ENCODE measurements around the gene AK6.
"Not testable (repeated sequence)": the region's sequence is repeated elsewhere in the genome, so short reads cannot be mapped to it uniquely, and the experiment has no call there.

Gene AK6

GRCh38 chr5:69343083-69343482 lies 26.2 kb downstream of the AK6 start:
- H3K4me3 ChIP-seq (ENCODE audit: low read depth, low read length), result no peak overlapping the region
- DNase-seq (ENCODE audit: low read depth), result no peak

- no peak overlapping the region for H3K4me3 ChIP-seq (ENCODE audit: low read depth, low read length)
- DNase-seq (ENCODE audit: low read depth), result no peak
Observed at GRCh38 chr5:69341520-69342161, 27.7 kb downstream of the AK6 start.

- H3K4me3 ChIP-seq (ENCODE audit: low read depth, low read length), result no peak overlapping the region
- no peak for DNase-seq (ENCODE audit: low read depth)
Observed at GRCh38 chr5:69335341-69335935, 33.9 kb downstream of the AK6 start.

GRCh38 chr5:69334793-69335268 lies 34.5 kb downstream of the AK6 start:
- DNase-seq (ENCODE audit: low read depth), result peak; percentile 19
- H3K4me3 ChIP-seq (ENCODE audit: low read depth, low read length), result no peak overlapping the region

GRCh38 chr5:69333668-69334315 lies 35.5 kb downstream of the AK6 start:
- DNase-seq (ENCODE audit: low read depth); H3K4me3 ChIP-seq (ENCODE audit: low read depth, low read length): not testable (repeated sequence)

GRCh38 chr5:69331528-69332445 lies 37.5 kb downstream of the AK6 start:
- peak overlapping the region; percentile 64 for H3K4me3 ChIP-seq (ENCODE audit: low read depth, low read length)
- DNase-seq (ENCODE audit: low read depth), result no peak

GRCh38 chr5:69329905-69330489 lies 39.3 kb downstream of the AK6 start:
- DNase-seq (ENCODE audit: low read depth), result no peak
- no peak overlapping the region for H3K4me3 ChIP-seq (ENCODE audit: low read depth, low read length)

- no peak for DNase-seq (ENCODE audit: low read depth)
- no peak overlapping the region for H3K4me3 ChIP-seq (ENCODE audit: low read depth, low read length)
Observed at GRCh38 chr5:69326365-69326764, 43.0 kb downstream of the AK6 start.

- DNase-seq (ENCODE audit: low read depth), result no peak
- H3K4me3 ChIP-seq (ENCODE audit: low read depth, low read length), result no peak overlapping the region
Observed at GRCh38 chr5:69317391-69317790, 51.9 kb downstream of the AK6 start.

GRCh38 chr5:69315972-69316371 lies 53.3 kb downstream of the AK6 start:
- no peak for DNase-seq (ENCODE audit: low read depth)
- no peak overlapping the region for H3K4me3 ChIP-seq (ENCODE audit: low read depth, low read length)

GRCh38 chr5:69313428-69313827 lies 55.9 kb downstream of the AK6 start:
- H3K4me3 ChIP-seq (ENCODE audit: low read depth, low read length), result no peak overlapping the region
- no peak for DNase-seq (ENCODE audit: low read depth)

GRCh38 chr5:69312459-69313160 lies 56.7 kb downstream of the AK6 start:
- H3K4me3 ChIP-seq (ENCODE audit: low read depth, low read length), result no peak overlapping the region
- no peak for DNase-seq (ENCODE audit: low read depth)

- no peak for DNase-seq (ENCODE audit: low read depth)
- no peak overlapping the region for H3K4me3 ChIP-seq (ENCODE audit: low read depth, low read length)
Observed at GRCh38 chr5:69309380-69309779, 59.9 kb downstream of the AK6 start.

- no peak overlapping the region for H3K4me3 ChIP-seq (ENCODE audit: low read depth, low read length)
- DNase-seq (ENCODE audit: low read depth), result no peak
Observed at GRCh38 chr5:69308046-69308553, 61.2 kb downstream of the AK6 start.

- H3K4me3 ChIP-seq (ENCODE audit: low read depth, low read length), result no peak overlapping the region
- no peak for DNase-seq (ENCODE audit: low read depth)
Observed at GRCh38 chr5:69305512-69305911, 63.8 kb downstream of the AK6 start.
